Embryonic facial prominence (tissue), 1 donor: ENCODE results near the gene C8G.

Experiments used
- DNase-seq: peaks from one replicate; pipeline ENCODE4 v3.0.0-alpha.2; 2016; ENCODE audit errors: extremely low spot score

C8G gene

GRCh38 chr9:136920734-136921231 lies 24.3 kb upstream of the C8G start:
- DNase-seq: no peak

DNA sequence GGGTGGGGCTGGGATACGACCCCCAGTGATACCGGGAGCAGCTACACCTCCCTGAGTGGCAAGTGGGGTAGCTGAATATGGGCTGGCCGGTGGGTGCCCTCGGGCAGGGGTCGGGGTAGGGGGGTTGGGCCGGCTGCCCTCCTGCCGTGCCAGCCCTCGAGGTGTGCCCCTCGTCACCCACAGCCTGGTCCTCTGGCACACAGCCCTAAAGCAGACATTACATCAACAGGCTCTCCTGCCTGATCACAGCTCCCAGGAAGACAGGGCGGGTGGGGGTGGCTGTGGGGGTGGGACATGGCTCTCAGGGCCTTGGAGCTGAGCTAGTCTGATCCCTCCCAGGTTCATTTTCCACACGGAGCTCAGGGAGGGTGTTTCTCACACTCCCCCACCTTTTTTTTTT lies 23.7 kb upstream of the C8G start:
- no peak for DNase-seq

- DNase-seq: no peak
Measured at GRCh38 chr9:136921718-136922117, 23.3 kb upstream of the C8G start.

- no peak for DNase-seq
Measured at GRCh38 chr9:136922540-136922939, 22.5 kb upstream of the C8G start.

- no peak for DNase-seq
Measured at GRCh38 chr9:136923881-136924280, 21.2 kb upstream of the C8G start.

- DNase-seq: no peak
Measured at GRCh38 chr9:136925414-136926153, 19.5 kb upstream of the C8G start.

DNA sequence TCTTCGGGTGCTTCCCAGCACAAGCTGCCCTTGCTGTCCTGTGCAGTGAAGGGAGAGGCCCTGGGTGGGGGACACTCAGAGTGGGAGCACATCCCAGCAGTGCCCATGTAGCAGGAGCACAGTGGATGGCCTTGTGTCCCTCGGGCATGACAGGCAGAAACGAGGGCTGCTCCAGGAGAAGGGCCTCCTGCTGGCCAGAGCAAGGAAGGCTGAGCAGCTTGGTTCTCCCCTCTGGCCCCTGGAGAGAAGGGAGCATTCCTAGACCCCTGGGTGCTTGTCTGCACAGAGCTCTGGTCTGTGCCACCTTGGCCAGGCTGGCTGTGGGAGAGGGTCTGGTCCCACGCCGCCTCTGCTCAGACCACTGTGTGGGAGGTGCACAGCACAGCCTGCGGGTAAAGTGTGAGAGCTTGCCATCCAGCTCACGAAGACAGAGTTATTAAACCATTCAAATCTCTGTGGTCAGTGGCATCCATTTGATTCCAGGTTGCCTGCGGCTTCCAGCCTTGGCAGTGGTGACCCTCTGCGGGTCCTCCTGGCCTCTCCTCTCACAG lies 18.8 kb upstream of the C8G start:
- no peak for DNase-seq

- DNase-seq: no peak
Measured at GRCh38 chr9:136926749-136927148, 18.3 kb upstream of the C8G start.

GRCh38 chr9:136927343-136928271 lies 17.4 kb upstream of the C8G start:
- DNase-seq: no peak

DNA sequence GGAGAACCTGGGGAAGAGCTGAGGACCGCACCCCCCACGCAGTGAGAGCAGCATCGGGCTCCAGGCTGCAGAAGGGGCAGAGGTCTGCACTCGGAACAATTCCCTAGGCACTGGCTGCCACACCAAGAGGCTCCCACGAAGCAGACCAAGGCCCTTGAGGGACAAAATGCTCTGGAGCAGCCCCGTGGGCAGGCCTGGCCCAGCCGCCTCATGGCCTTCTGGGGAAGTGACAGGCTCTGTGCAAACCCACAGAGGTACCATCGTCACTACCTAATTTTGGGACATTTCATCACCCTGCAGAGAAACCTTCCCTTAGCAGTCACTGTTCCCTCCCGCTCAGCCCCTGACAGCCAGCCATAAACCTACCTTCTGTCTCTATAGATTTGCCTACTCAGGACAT lies 16.5 kb upstream of the C8G start:
- DNase-seq: no peak

DNA sequence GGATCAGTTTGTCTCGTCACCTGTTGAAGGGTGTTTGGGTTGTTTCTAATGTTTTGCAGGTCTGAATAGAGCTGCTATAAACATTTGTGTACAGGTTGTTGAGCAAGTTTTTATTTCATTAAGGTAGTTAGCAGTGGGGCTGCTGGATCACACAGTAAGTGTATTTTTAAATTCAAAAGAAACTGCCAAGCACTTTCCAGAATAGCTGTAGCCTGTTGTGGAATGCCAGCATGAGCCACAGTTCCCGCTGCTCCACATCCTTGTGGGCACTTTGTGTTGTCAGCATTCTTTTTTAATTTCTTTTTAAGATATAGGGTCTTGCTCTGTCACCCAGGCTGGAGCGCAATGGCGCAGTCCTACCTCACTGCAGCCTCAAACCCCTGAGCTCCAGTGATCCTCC lies 15.0 kb upstream of the C8G start:
- DNase-seq: no peak

DNA sequence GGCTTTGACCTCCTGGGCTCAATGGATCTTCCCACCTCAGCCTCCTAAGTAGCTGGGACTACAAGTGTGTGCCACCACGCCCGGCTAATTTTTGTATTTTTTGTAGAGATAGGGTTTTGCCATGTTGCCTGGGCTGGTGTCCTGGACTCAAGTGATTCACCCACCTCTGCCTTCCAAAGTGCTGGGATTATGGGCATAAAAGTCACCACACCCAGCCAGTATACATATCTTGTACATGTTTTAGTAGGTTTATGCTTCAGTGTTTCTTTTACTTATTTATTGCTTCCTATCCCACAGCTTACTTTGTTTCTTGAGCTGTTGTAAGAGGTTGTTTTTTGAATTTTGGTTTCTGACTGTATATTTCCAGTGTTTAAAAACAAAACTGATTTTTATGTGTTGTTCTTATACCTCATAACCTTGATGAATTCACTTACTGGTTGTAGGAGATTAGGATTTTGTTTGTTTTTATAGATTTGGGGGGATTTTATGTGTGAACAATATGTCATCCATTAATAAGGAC lies 13.4 kb upstream of the C8G start:
- no peak for DNase-seq

DNA sequence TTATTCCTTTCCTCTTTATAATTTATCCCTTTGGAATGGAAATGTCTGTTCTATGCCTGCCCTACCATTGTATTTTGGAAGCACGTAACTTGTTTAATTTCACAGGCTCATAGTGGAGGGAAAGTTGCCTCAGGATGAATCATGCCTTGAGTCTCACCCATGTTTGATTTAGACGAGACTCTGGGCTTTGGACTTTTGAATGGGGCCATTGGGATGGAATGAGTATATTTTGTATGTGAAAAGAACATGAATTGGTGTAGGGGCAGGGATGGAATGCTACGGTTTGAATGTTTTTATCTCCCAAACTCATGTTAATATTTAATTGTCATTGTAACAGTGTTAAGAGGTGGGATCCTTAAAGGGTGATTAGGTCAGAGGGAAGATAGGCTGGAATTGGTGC lies 10.8 kb upstream of the C8G start:
- DNase-seq: no peak

DNA sequence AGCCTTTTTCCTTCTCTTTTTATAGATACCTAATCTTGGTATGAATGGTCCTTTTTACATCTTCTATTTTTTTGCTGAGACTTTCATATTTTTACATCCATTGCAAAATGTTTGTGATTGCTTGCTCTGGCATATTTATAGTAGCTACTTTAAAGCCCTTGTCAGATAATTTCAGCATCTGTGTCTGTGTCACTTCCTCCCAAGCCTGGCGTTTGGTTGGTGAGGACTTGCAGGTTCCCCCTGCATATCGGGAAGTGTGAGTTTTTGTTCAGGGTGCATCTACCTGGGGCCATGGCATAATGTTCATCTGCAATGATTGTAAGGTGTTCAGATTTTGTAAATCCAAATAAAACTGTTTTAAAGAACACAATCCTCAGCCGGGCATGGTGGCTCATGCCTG lies 9.4 kb upstream of the C8G start:
- no peak for DNase-seq

DNA sequence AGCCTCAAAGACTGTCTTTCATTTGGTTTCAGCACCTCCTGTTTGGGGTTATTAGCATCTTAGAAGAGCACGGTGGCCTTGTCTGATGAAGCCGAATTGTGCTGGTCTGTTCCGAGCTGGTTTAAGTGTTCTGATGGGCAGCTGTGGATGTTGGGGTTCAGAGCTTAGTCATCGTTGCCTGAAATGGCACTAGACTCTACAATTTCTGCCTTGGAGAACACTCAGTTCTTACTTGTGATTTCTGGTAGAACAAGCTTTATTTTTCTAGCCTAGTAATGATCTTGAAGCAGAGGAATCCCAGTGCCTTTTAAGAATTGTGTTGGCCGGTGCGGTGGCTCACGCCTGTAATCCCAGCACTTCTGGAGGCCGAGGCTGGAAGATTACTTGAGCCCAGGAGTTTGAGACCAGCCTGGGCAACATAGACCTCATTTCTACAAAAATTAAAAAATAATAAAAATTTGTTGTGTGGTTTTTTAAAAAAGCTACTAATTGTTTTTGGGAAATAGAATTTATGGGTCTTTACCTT lies 8.3 kb upstream of the C8G start:
- no peak for DNase-seq

GRCh38 chr9:136937186-136938001 lies 7.6 kb upstream of the C8G start:
- DNase-seq: no peak

DNA sequence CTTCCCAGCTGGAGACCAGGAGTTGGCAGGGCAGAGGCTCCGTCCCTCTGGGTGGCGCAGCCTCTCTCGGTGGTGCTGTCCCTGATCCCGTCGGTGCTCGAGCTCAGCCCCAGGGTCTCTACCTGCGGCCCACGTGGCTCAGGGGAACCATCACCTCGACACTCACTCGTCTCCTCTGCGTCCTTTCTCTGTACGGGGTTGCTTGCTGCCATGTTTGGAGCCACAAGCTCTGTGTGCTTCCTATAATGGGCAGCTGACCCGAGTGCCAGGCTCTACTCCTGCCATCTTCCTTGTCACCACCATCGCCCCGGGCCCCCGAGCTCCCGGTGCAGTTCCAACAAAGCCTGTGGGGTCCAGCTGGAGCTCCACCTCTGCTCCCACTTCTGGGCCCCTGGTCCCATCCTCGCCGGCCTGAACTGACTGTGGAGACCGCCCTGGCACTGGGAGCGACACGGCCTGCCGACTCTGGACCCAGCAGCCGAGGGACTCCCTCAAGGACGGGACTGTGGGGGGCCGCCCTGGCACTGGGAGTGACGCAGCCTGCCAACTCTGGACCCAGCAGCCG lies 5.5 kb upstream of the C8G start:
- DNase-seq: no peak

- DNase-seq: no peak
Measured at GRCh38 chr9:136939996-136940525, 5.0 kb upstream of the C8G start.

GRCh38 chr9:136940526-136941230 lies 4.4 kb upstream of the C8G start:
- no peak for DNase-seq
